GM18517 (cell line): ENCODE measurements around the gene SLC2A9.

Experiments used
- ATAC-seq: cut with Tn5 transposase; IDR thresholded peaks from one replicate; pipeline ENCODE4 v1.9.1; 2021; ENCODE audit warnings: mild to moderate bottlenecking, moderate library complexity; ENCODE audit not compliant: unreplicated experiment

SLC2A9 gene

DNA sequence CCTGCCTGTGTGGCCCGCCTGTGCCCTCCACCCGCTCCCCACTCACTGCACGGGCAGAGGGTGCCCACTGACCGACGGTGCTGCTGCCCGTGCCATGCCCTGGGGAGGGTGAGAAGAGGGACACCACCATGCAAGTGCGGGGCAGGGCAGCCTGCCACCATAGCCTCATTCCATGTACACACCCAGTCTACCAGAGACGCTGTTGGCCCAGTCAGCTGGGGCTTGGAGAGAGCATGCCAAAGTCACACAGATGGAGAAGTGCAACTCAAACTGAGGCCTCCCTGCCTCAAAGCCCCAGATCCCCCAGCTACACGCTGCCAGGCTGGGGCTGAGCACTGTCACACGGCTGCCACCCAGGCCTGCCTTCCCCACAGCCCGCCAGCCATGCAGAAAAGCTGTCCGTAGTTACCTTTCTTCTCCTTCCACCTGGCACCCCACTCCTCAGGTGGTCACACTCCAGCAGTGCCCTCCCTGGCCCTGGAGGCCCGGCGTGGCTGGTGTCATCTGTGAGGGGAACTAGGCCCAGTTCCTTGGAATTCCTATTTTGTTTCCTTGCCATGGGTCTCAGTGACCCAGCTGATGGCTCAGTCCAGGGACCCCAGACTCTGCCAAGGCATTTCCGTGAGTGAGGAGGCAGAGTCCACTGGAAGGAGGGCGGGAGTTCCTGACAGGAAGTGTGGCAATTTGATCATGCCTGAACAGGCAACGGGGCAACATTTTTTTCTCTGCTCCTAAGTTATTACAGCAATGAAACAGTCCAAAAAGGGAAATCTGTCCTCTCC is at the start of gene SLC2A9:
Gene SLC2A9 (minus strand): TSS at position 627 of the 782 bp plus-strand sequence. CDS start 68 bp downstream, at position 559.
- no peak for ATAC-seq

DNA sequence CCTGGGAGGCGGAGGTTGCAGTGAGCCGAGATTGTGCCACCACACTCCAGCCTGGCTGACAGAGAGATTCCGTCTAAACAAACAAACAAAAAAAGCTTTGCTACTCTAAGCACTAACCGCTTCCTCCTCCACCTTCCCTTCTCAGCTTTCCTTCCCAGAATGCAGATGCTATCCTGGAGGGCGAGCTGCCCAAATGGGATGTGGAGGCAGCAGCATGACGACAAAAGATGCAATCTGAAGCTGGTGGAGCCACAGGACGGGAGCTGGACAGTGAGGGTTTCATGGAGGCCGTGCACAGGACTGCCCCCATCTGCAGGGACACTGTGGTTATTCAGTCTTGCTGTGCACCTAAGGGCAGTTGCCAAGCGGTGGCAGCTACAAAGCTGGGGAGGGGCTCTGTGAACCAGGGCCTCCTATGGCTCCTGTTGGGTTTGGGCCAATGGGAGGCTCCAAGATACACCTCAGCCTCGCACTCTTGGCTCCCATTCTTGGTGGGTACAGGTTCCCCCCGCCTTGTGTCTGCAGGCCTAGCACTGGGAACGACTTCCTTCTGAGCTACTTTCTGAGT is 47.9 kb upstream of the SLC2A9 start:
- ATAC-seq = no peak

DNA sequence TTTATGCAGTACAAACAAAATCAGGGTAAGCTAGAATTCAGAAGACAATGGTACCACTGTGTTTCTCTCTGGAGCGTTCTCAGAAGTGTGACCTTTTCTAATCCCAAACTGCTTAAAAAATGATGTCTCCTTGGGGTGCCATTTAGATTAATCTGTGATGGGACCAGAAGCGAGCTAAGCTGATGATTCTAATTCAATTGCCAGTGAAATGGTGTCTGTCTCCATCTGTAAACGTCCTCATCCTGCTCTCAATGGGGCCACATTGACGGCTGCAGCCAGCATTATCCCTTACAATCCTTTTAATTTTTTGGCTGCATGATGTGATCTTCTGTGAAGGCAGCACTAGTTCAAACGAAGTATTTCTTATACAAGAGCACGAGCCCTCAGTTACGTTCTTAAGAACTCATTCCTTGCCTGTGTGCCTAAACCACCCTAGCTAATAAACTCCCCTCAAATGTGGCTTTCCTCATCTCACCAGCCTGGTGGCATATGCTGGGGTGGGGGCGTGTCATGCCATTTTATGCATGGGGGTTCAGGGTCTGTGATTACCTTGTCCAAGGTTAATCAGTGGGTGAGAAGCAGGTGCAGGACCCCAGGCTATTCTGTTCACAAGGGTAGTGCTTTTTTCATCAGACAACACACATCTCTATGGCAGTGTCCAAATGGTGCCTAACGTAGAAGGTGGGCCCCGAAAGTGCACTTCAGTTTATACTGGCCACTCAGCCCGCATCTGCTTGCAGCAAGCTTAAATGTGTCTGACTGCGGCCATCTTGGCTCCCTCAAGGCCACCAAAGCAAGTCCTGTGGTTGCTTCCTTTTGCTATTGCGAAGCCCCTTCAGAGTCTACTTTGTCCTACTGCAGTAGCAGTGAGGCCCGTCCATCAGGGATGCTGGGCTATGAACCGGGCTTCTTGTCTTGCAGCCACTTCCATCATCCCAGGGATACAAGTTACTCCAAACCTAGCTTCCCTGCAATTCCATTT is 45.7 kb upstream of the SLC2A9 start:
- no peak for ATAC-seq

DNA sequence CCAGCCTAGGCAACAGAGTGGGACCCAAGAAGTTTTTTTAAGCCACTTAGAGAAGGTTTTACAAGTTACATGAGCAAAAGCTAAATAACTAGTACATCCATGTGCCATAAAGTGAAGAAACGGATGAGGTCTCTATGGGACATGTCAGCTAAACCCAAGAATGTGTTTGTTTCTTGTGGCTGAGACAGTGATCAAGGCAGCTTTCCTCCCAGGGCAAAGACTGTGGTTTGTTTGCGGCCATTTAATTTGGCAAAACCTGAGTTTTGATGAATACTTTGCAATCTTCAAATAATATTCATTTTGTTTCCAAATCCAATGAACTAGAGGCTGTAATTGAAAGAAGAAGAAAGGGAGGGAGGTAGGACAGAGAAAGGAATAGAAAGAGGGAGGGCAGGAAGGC is 44.9 kb upstream of the SLC2A9 start:
- ATAC-seq = no peak

DNA sequence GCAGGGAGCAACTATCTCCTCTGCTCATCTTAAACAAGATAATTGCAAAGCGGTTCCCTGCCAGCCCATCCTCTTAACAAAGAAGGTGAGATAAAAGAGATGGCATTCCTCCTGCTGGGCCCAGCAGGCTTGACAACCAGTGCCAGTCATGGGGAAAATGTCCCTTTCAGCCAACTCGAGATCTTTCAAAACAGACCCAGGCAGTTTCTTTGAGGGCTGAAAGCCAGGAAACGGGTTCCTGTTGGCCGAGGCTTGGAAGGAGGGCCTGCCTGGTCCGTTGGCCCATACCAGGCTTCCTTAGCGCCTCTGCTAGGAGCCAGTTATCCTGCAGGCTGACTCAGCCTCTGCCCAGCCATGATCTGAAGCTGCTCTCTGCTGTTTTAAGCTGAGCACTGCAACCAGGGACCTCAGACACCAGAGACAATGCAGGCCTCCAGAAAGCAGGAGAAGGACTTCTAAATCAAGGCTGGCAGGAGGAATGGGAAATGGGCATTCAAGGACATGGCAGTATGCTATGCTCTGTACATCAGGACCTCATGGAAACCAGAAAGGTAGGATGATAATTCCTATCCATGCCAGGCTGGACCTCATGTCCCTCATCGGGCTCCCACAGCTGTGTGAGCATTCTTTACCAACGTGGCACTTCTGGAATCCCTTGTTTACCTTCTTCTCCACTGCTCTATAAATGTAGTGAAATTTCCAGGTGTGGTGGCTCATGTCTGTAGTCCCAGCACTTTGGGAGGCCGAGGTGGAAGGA is 42.4 kb upstream of the SLC2A9 start:
- no peak for ATAC-seq

DNA sequence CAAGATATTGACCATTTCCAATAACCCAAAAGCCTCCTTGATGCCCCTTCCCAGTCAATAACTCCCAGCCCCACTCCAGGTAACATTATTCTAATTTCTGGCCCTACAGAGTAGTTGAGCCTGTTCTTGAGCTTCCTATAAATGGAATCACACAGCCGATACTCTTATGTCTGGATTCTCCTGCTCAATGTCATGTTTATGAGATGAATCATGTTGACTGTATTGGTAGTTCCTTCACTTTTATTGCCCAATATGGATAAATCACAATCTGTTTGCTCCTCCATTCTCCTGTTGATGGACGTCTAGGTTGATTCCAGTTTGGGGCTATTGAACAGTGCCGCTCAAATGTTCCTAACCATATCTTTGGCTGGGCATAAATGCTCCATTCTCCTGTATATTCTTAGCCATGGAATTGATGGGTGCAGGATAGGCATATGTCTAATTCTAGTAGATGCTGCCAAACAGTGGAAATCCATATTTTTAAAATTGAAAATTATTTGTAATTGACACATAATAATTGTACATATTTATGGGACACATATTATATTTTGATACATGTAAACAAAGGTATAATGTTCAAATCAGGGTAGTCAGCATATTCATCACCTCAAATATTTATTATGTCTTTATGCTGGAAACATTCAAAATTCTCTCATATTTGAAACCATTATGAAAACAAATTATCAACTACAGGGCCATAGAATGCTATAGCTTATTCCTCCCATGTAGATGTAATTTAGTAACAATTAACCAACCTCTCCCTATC is 40.5 kb upstream of the SLC2A9 start:
- no peak for ATAC-seq

DNA sequence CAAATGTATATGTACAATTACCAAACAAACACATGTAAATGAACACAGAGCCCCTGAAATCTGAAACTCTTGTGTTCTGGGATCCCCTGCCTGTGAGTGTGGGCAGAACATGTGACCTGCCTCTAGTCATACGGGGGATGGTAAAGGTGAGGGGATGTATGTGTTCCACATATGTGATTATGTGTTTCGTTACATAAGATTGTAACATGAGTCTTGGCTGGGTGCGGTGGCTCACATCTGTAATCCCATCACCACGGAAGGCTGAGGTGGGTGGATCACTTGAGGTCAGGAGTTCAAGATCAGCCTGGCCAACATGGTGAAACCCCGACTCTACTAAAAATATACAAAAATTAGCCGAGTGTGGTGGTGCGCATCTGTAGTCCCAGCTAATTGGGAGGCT is 37.1 kb upstream of the SLC2A9 start:
- ATAC-seq = no peak

DNA sequence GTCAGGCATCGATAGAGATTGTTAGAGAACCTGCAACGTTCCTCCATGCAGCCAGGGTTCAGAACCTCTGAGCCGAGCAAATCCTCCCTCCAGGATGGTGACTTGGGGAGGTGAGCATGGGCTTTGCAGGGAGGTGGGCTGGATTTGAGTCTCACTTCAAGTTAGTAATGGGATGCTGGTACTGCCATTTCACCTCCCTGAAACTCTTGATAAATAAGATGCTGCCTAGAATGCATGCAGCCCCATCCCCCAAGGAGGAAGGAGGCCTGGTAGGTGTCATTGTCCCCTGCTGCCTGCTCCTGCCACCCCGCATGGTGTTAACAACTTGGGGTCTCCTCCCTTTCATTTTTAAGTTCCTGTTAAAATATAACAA is 35.7 kb upstream of the SLC2A9 start:
- ATAC-seq = no peak

DNA sequence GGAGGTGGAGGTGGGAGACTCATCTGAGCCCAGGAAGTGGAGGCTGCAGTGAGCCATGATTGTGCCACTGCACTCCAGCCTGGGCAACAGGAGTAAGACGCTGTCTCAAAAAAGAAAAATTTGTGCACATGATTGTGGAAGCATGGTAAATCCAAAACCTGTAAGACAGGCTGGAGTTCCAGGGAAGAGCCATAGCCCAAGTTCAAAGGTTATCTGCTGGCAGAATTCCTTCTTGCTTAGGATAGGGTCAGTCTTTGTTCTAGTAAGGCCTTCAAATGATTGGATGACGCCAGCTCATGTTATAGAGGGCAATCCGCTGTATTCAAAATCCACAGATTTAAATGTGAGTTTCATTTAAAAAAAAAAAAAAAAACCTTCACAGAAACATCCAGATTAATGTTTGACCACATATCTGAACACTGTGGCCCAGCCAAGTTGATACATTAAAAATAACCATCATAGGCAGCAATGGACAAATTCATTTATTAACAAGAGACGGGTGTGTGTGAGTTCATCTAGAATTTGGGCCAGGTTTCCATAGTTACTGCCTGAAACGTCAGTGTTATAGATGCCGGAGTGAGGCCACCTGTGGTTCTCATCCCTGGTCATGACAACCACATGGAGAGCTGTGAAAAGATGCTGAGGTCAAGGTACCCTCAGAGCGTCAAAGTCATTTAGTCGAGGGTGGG is 35.2 kb upstream of the SLC2A9 start:
- no peak for ATAC-seq

DNA sequence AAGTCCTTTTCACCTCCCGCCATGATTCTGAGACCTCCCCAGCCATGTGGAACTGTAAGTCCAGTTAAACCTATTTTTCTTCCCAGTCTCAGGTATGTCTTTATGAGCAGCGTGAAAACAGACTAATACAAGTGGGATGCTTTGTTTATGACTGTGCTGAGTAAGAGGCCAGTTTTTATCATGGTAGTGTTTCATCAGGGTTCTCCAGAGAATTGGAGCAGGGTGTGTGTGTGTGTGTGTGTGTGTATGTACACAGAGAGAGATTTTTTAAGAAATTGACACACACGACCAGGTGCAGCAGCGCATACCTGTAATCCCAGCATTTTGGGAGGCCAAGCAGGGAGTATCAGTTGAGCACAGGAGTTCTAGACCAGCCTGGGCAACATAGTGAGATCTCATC is 34.6 kb upstream of the SLC2A9 start:
- ATAC-seq = no peak

DNA sequence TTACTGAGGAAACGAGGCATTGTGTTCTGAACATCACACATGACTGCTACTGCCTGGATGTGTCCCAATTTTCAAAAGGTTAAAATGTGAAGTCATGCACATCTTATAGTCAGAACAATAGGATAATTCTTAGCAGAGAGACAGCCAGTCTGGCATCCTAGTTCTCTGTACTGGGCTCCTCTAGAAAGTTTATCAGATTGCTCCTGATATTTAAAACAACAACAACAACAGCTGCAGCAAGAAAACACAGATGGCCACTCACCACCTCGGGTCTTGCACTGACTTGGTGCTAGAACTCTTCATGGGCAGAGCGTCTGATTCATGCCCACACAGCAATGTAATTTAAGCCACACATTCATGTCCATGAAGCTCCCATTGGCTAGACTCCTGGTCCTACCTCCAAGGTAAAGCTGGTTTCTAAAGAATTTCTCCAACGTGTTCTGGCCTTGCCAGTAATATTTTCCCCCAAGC is 33.3 kb upstream of the SLC2A9 start:
- no peak for ATAC-seq

DNA sequence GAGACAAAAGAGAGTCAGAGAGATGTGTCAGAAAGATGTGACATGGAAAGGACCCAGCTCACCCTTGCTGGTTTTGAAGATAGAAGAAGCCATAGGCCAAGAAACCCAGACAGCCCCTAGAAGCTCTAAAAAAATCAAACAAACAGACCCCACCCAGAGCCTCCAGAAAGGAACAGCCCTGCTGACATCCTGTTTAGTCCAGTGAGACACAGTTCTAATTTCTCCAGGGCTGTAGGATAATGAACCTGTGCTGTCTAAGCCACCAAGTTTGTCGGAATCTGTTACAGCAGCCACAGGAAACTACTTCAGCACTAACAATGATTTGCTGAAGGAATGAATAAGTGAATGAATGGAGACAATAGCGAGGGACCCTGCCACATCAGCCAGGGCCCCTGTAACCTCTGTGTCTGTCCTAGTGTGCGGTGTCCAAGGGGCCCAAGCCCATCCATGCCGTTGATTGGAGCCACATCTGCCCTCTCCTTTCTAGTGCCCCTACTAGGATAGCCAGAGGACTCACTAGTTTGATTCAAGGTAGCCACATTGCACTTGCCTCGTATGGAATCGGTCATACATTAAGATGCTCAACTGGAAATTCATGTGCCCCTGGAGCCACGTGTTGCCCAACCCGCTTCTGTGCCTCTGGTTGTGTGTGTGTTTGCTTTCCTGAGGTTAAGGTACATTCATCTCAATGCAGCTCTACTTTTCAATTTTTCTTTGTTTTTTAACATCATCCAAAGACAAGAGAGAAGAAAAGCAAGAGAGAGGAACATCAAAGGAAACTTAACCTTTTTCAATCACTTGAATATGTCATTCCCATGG is 32.5 kb upstream of the SLC2A9 start:
- no peak for ATAC-seq

DNA sequence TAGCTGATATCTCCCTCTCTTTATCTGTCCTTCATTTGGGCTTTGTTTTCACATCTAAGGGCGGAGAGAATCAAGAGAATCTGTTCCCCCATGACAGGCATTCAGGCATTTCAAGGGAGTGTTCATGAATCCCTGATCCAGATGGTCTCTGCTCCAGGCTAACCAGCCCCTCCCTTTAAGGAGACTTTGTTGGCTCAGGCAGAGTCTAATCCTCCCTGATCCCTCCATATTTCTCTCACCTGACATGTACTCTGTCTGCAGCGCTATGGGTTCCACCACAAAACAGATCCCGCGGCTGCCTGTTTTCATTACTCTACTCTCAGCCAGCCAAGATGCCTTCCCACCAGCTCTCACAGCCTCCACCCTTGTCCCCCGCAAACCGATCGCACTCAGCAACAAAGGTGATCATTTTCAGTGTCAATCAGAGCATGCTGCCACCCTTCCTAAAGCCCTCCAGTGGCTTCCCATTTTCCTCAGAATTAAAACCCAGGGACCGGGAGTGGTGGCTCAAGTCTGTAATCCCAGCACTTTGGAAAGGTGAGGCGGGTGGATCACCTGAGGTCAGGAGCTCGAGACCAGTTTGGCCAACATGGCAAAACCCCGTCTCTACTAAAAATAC is 30.3 kb upstream of the SLC2A9 start:
- no peak for ATAC-seq

DNA sequence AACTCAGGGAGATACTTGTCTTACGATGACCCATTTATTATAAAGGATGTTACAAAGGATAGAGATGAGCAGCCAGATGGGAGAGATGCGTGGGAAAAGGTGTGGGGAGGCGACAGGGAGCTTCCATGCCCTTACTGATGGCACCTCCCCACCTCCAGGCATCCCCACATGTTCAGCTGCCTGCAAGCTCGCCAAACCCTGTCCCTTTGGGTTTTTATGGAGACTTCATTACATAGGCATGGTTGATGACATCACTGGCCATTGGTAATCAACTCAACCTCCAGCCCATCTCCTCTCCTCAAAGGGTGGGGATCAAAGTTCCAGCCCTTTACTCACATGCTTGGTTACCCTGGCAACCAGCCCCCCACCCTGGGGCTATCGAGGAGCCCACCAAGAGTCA is 29.4 kb upstream of the SLC2A9 start:
- ATAC-seq = no peak

DNA sequence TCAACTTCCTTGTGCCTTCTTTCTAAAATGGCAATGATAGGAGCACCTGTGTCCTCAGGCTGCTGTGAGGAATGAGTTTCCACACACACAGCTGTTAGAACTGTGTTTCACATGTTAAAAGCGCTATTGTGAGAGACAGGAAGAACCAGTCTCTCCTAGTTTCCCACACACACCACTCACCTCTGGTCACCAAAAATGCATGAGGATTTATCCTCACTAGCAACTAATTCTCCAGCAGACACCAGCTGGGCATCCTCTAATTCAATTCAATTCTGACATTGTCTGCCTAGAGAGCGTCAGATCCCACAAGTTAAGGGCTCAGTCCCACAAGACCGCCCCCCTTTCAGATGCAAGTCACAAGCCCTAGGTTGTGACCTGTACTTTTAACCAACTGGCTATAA is 29.0 kb upstream of the SLC2A9 start:
- no peak for ATAC-seq

DNA sequence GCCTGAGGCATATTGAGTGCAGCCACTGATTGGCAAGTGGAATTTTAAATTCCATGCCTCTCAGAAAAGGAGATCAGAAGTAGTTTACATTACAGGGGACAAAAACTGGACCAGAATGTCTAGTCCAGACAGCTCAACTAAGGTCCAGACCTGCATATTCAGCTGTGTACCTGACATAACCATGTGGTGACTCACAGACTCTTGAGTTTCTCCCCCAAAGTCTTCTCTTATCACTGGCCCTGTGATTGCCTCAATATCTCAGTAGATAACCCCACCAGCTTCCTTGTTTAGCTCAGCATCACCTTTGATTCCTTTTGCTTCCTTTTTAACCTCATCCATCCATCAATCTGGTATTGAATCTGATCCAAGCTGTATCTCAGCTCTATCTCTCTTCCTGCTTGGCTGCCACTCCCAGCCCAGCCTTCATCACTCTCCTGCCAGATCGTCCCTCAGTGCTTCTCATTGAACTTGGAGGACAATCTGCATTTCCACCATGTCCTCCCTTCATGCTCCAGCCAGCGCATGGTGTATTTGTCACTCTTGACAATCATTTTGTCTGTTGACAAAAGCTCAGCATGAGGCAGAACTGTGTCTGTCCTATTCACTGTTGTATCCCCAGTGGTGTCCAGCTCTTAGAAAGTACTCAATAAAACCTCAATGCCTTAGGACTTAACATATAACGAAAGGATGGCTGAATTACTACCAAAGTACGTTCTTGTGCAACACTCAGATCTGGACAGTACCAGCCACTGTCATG is 27.8 kb upstream of the SLC2A9 start:
- no peak for ATAC-seq

DNA sequence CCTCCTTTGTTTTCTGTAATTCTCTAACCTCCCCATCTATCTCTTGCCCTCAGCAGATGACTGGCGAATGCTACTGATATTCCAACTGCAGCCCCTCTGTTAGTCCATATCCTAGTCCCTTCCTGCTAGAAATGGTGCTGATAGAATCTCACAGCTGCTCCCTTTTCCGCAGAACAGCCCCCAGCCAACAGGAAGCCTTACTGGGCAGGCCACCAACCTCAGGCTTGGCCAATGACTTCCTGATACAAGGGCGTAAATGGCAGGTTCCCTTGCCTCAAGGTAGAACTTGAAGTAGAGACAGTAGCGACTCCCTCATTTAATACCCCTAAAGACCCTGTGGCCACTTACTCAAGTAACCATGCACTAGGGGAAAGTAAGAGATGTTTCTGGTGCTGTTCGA is 26.7 kb upstream of the SLC2A9 start:
- no peak for ATAC-seq
